Peyer's patch (tissue), 4 donors: ENCODE results near the gene TRMT61A.

Source experiments
- CTCF ChIP-seq, 6 experiments: fragments of 450-650 bp in 4 of 6; fragments of 200-600 bp in 2 of 6; sonication (generic) in 1 of 6; IDR thresholded peaks; one replicate each; pipeline ENCODE4 v1.5.1; 2017 to 2019; ENCODE audit warnings: antibody characterized with exemption in 6 of 6, mild to moderate bottlenecking in 3 of 6, moderate library complexity in 1 of 6
- POLR2A ChIP-seq, 2 donors: fragments of 450-650 bp; IDR thresholded peaks; one replicate each; pipeline ENCODE4 v1.5.1; 2017; ENCODE audit warnings: antibody characterized with exemption in 2 of 2, mild to moderate bottlenecking in 2 of 2, moderate library complexity in 2 of 2

DNA sequence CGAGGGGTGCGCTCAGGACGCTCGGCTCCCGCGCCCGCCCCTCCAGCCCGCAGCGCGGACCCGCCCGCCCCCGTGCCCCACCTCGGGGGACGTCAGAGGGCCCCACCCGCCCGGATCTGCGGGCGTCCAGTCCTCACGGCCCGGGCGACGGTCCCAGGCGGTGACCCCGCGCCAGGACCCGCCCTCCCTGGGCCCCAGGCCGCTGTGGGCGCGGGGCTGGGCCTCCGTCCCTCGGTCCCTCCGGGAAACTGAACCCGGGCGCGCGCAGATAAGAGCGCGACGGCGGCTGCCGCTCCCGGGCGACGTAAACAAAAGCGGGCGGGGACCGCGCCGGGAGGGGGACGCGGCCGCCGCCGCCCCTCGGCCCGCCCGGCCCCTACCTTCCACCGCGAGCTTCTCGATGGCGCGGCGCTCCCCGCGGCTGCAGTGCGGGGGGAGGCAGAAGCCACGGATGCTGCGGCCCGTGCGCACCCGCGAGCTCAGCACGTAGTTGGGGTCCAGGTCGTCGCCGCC is 7.5 kb upstream of the TRMT61A start:
- TF ChIP-seq CTCF (IDR thresholded peaks at IDR 0.05) (no peak), POLR2A (IDR thresholded peaks at IDR 0.05) (no peak)
